Endodermal cell (in vitro differentiated cells): Measurements from ENCODE around the gene SEC24D. TPM values are rescaled to one million over a fixed set of nuclear protein-coding genes. Genes with fewer than 3 reads are reported as not detected.

Experiments used
- DNase-seq: peaks from one replicate; pipeline ENCODE4 v3.0.0-alpha.2; 2017
- H3K27ac ChIP-seq: 2 replicates; pipeline ENCODE4 v1.5.1; 2013; ENCODE audit warnings: mild to moderate bottlenecking, low read depth, low read length, moderate library complexity
- H3K27me3 ChIP-seq: 2 replicates; pipeline ENCODE4 v1.6.1; 2013; ENCODE audit warnings: mild to moderate bottlenecking, low read length, moderate library complexity; ENCODE audit not compliant: insufficient read depth, control insufficient read depth, poor library complexity, severe bottlenecking
- H3K36me3 ChIP-seq: 2 replicates; pipeline ENCODE4 v1.7.0; 2013; ENCODE audit warnings: mild to moderate bottlenecking, low read length, moderate library complexity; ENCODE audit not compliant: control insufficient read depth, insufficient read depth
- H3K4me1 ChIP-seq: one replicate; pipeline ENCODE4 v1.7.0; 2013; ENCODE audit warnings: low read length; ENCODE audit not compliant: control insufficient read depth, insufficient read depth
- H3K4me3 ChIP-seq: 2 replicates; pipeline ENCODE4 v1.5.1; 2013; ENCODE audit warnings: mild to moderate bottlenecking, low read length, moderate library complexity
- H3K9ac ChIP-seq: 2 replicates; pipeline ENCODE4 v1.6.1; 2013; ENCODE audit warnings: mild to moderate bottlenecking, low read length, moderate library complexity; ENCODE audit not compliant: poor library complexity, severe bottlenecking; ENCODE audit errors: extremely low read depth
- H3K9me3 ChIP-seq: 2 replicates; pipeline ENCODE4 v1.6.1; 2013; ENCODE audit warnings: mild to moderate bottlenecking, low read length, moderate library complexity; ENCODE audit not compliant: control insufficient read depth
- H3K27ac Mint-ChIP-seq: 2 replicates; pipeline ENCODE4 v1.8.0; 2020; ENCODE audit warnings: mixed read lengths
- H3K27me3 Mint-ChIP-seq: 2 replicates; pipeline ENCODE4 v1.8.0; 2021; ENCODE audit warnings: mild to moderate bottlenecking, mixed read lengths; ENCODE audit not compliant: insufficient read depth
- H3K36me3 Mint-ChIP-seq: 2 replicates; pipeline ENCODE4 v1.8.0; 2020; ENCODE audit warnings: low read depth, mixed read lengths
- H3K4me1 Mint-ChIP-seq: 2 replicates; pipeline ENCODE4 v1.8.0; 2020; ENCODE audit warnings: mixed read lengths
- H3K4me3 Mint-ChIP-seq: 2 replicates; pipeline ENCODE4 v1.8.0; 2020; ENCODE audit warnings: mild to moderate bottlenecking, moderate library complexity, mixed read lengths
- H3K9me3 Mint-ChIP-seq: 2 replicates; pipeline ENCODE4 v1.8.0; 2020; ENCODE audit warnings: mild to moderate bottlenecking, mixed read lengths
- CTCF ChIP-seq: fragments of 200-600 bp; sonication (generic); conservative IDR thresholded peaks from 2 replicates; pipeline ENCODE4 v1.5.0; 2021; ENCODE audit warnings: antibody characterized with exemption, mild to moderate bottlenecking
- WGBS, 2 experiments: methylation state at CpG; one replicate each; pipeline versions ENCODE4 v1.1.5 to v1.1.7; 2013; ENCODE audit warnings: missing lambda C conversion rate in 2 of 2, mixed read lengths in 1 of 2; ENCODE audit not compliant: insufficient coverage in 1 of 2, insufficient read length in 1 of 2; 5-methylcytosine and 5-hydroxymethylcytosine counted together
- total RNA-seq, 2 donors: library from RNA; stranded (reverse); fragmentation: NEBNext Ultra II Directional in 1 of 2; extraction: Animal tissue kit (Norgen Biotek cat#: 25700) in 1 of 2; gene quantifications; 2 replicates in 1 of 2; 3 replicates in 1 of 2; pipeline ENCODE4 v1.2.1, GENCODE V29; 2021

SEC24D gene
- total RNA-seq, 2 donors from 2014 or later = 40.4 to 42.8 TPM

GRCh38 chr4:118774321-118774720 lies 61.6 kb downstream of the SEC24D start:
- peaks cover 6% of the 10 kb centered on the region for H3K4me1 Mint-ChIP-seq
- 88 to 96% methylated on average over 1 of the region's 1 CpG for WGBS, 2 experiments
- H3K4me1 ChIP-seq = no peaks in the 10 kb centered on the region
- no peak overlapping the region for H3K9ac ChIP-seq
- H3K4me3 Mint-ChIP-seq = no peak overlapping the region
- no peaks in the 10 kb centered on the region for H3K9me3 ChIP-seq
- H3K36me3 Mint-ChIP-seq = peaks cover 2% of the 10 kb centered on the region
- H3K27me3 ChIP-seq = no peaks in the 10 kb centered on the region
- no peaks in the 10 kb centered on the region for H3K9me3 Mint-ChIP-seq
- TF ChIP-seq CTCF = no peak
- no peak overlapping the region for H3K4me3 ChIP-seq
- peaks cover 12% of the 10 kb centered on the region for H3K36me3 ChIP-seq
- H3K27ac ChIP-seq = no peak overlapping the region
- no peaks in the 10 kb centered on the region for H3K27me3 Mint-ChIP-seq
- no peak for DNase-seq
- H3K27ac Mint-ChIP-seq = no peak overlapping the region

DNA sequence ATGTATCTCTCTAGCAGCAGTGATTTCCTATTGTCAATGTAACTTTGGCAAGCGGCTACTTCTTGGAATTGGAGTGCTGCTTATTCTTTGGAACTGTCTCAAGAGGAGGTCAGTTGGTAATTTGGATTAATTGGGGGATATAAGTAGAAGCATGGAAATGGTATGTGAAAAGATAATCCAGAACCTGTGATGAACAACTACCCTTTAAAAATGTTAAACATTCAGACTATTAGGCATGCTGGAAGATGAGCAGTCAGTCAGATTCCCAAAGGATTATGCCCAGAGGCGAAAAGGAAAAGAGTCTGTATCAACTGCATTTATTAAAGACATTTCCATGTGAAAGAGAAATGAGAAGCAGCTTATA lies 62.5 kb downstream of the SEC24D start:
- no peaks in the 10 kb centered on the region for H3K9me3 ChIP-seq
- H3K4me1 ChIP-seq = no peaks in the 10 kb centered on the region
- 88 to 90% methylated on average over 1 to 2 of the region's 2 CpGs for WGBS, 2 experiments
- no peak for TF ChIP-seq CTCF
- no peak overlapping the region for H3K4me3 ChIP-seq
- DNase-seq = no peak
- H3K27me3 ChIP-seq = no peaks in the 10 kb centered on the region
- Mint-ChIP-seq H3K27me3 (no peaks in the 10 kb centered on the region), H3K4me1 (peaks cover 6% of the 10 kb centered on the region), H3K27ac (no peak overlapping the region), H3K9me3 (no peaks in the 10 kb centered on the region), H3K36me3 (no peaks in the 10 kb centered on the region), H3K4me3 (no peak overlapping the region)
- H3K9ac ChIP-seq = no peak overlapping the region
- peaks cover 18% of the 10 kb centered on the region for H3K36me3 ChIP-seq
- H3K27ac ChIP-seq = no peak overlapping the region

DNA sequence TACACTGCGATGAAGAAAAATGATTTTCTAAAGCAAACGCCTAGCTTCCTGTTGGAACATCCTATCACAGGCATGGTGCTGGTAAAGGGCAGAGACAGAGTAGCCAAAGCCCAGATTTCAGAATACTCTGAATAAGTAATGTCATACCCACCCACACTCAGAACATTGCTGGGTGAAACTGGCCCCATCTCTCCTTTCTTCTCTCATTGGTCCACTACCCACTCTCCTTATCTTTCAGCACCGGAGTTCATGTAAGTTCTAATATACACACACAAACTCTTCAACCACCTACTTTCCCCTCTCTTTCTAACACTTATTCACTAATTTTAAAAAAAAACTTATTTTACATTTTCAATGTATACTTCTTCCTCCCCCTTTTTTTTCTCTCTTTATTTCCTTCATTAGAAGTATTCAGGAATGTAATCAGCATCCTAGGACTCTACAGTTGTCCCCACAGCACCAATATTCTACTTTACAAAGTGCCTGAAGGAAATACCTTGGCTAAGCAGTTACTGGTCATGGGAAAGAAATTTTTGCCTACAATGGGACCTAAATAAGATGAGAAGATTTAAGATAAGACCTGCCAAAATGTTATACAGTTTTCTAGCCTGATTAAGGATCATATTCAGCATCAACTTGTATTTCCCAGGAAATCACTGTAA lies 63.0 kb downstream of the SEC24D start:
- peaks cover 2% of the 10 kb centered on the region for H3K36me3 Mint-ChIP-seq
- H3K4me1 ChIP-seq = no peaks in the 10 kb centered on the region
- H3K27ac Mint-ChIP-seq = peak overlapping the region; percentile 40
- DNase-seq = no peak
- no peak overlapping the region for H3K9ac ChIP-seq
- H3K36me3 ChIP-seq = peaks cover 22% of the 10 kb centered on the region
- WGBS, 2 experiments = 93 to 94% methylated on average over 2 to 3 of the region's 3 CpGs
- no peak for TF ChIP-seq CTCF
- no peaks in the 10 kb centered on the region for H3K9me3 ChIP-seq
- H3K4me3 Mint-ChIP-seq = no peak overlapping the region
- H3K27me3 ChIP-seq = no peaks in the 10 kb centered on the region
- peaks cover 6% of the 10 kb centered on the region for H3K4me1 Mint-ChIP-seq
- no peaks in the 10 kb centered on the region for H3K27me3 Mint-ChIP-seq
- no peak overlapping the region for H3K4me3 ChIP-seq
- H3K27ac ChIP-seq = no peak overlapping the region
- no peaks in the 10 kb centered on the region for H3K9me3 Mint-ChIP-seq
